ENCODE measurements around the gene CALCOCO1. TPM values are rescaled to one million over a fixed set of nuclear protein-coding genes. Genes with fewer than 3 reads are reported as not detected.
A peak's percentile ranks its signal among the peaks of the same experiment; 100 is the strongest.

Gene CALCOCO1
- total RNA-seq, 4 donors from 2014 or later, result 29.5 to 159 (median 52.2) TPM

- intact Hi-C loops (cut with DNase I), result loop anchor here (5.0 kb wide), 1 partner anchor 48 kb away; no protein-coding TSS in a partner anchor
- WGBS, 2 donors, result 53 to 61% methylated on average over 5 of the region's 5 CpGs
These were observed 27.6 kb downstream of the CALCOCO1 start for GRCh38 chr12:53699678-53700025.

GRCh38 chr12:53698948-53699677 lies 28.1 kb downstream of the CALCOCO1 start:
- no peak for DNase-seq
- TF ChIP-seq CTCF (IDR thresholded peaks at IDR 0.05) (no peak), POLR2A (IDR thresholded peaks at IDR 0.05) (no peak)
- H3K27me3 ChIP-seq, result peaks cover 0 to 100% (median 18%) of the 10 kb centered on the region in 4 donors
- H3K9me3 ChIP-seq, result no peaks in the 10 kb centered on the region
- H3K4me1 ChIP-seq, result peaks cover 12 to 29% (median 23%) of the 10 kb centered on the region in 3 donors
- no peak overlapping the region for H3K4me3 ChIP-seq
- intact Hi-C loops (cut with DNase I), result no loop called here
- WGBS, 2 donors, result 51 to 55% methylated on average over 3 of the region's 3 CpGs
- H3K36me3 ChIP-seq, result no peaks in the 10 kb centered on the region
- H3K27ac ChIP-seq, result no peak overlapping the region

More at GRCh38 chr12:53699678-53700025, 27.6 kb downstream of the CALCOCO1 start:
- Histone ChIP-seq H3K27me3 (peaks cover 0 to 100% (median 17%) of the 10 kb centered on the region in 4 donors), H3K27ac (no peak overlapping the region), H3K4me3 (no peak overlapping the region), H3K4me1 (peaks cover 12 to 29% (median 23%) of the 10 kb centered on the region in 3 donors), H3K9me3 (no peaks in the 10 kb centered on the region), H3K36me3 (no peaks in the 10 kb centered on the region)
- TF ChIP-seq POLR2A (IDR thresholded peaks at IDR 0.05) (no peak), CTCF (IDR thresholded peaks at IDR 0.05) (no peak)
- no peak for DNase-seq

GRCh38 chr12:53696655-53697331 lies 30.5 kb downstream of the CALCOCO1 start:
- peak overlapping the region in 1 of 4 donors; percentile 14 for H3K27ac ChIP-seq
- no peaks in the 10 kb centered on the region for H3K36me3 ChIP-seq
- peaks cover 0 to 98% (median 18%) of the 10 kb centered on the region in 4 donors for H3K27me3 ChIP-seq
- WGBS, 2 donors, result 15 to 22% methylated on average over 18 to 20 of the region's 24 CpGs
- no peaks in the 10 kb centered on the region for H3K9me3 ChIP-seq
- no peak for DNase-seq
- TF ChIP-seq POLR2A (IDR thresholded peaks at IDR 0.05), result no peak
- TF ChIP-seq CTCF (IDR thresholded peaks at IDR 0.05), result no peak
- intact Hi-C loops (cut with DNase I), result no loop called here
- H3K4me3 ChIP-seq, result peak overlapping the region; percentile 10 to 60 (median 38)
- H3K4me1 ChIP-seq, result peaks cover 12 to 29% (median 23%) of the 10 kb centered on the region in 3 donors

- H3K9me3 ChIP-seq, result no peaks in the 10 kb centered on the region
- intact Hi-C loops (cut with DNase I), result no loop called here
- TF ChIP-seq POLR2A (IDR thresholded peaks at IDR 0.05) (no peak), CTCF (IDR thresholded peaks at IDR 0.05) (no peak)
- peaks cover 0 to 98% (median 18%) of the 10 kb centered on the region in 4 donors for H3K27me3 ChIP-seq
- peak overlapping the region in 1 of 4 donors; percentile 14 for H3K27ac ChIP-seq
- peak overlapping the region; percentile 10 to 60 (median 38) for H3K4me3 ChIP-seq
- no peak for DNase-seq
- WGBS, 2 donors, result 4 to 18% methylated on average over 11 of the region's 11 CpGs
- H3K4me1 ChIP-seq, result peaks cover 12 to 29% (median 23%) of the 10 kb centered on the region in 3 donors
- H3K36me3 ChIP-seq, result no peaks in the 10 kb centered on the region
These were observed 31.0 kb downstream of the CALCOCO1 start for GRCh38 chr12:53696285-53696654.
